ENCODE measurements around the gene FRRS1L.

Gene FRRS1L

GRCh38 chr9:109176963-109177362, 9.9 kb upstream of the FRRS1L start:
- in situ Hi-C loops (cut with HindIII; ENCODE audit: low sequenced_read_pairs): no loop called here

DNA sequence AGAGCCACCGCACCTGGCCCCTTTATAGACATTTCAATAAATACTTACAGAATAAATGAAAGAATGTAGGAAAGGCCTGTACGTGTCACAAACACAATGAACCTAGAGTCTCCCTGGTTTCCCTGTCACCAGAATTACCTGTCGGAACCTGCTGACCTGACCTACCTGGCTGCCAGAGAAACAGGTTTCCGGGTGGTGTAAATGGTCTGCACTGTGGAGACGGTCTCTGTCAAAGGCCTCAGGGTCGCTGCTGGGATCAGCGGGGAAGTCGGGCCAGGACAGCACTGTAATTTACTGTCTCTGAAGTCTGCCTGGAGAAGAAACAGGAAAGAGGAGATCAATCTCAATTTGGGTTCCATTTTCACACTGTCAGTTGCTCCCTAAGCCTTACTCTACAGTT, 9.3 kb upstream of the FRRS1L start:
- in situ Hi-C loops (cut with HindIII; ENCODE audit: low sequenced_read_pairs): no loop called here

DNA sequence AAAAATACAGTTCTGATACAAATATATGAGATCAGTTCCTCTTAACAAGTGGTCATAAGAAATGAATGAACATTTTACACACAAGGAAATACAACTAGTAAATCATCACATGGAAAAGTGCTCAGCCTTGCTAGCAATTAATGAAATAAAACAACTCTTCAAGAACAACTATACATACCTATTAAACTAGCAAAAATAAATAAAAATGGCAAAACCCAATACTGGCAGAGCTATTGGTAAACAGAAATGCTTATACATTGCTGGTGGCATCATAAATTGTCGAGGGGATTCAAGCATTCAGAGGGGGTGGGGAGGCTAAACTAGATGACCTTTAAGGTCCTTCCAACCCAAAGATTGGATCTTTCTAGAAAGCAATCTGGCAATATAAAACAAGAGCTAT, 5.9 kb upstream of the FRRS1L start:
- in situ Hi-C loops (cut with HindIII; ENCODE audit: low sequenced_read_pairs): no loop called here

DNA sequence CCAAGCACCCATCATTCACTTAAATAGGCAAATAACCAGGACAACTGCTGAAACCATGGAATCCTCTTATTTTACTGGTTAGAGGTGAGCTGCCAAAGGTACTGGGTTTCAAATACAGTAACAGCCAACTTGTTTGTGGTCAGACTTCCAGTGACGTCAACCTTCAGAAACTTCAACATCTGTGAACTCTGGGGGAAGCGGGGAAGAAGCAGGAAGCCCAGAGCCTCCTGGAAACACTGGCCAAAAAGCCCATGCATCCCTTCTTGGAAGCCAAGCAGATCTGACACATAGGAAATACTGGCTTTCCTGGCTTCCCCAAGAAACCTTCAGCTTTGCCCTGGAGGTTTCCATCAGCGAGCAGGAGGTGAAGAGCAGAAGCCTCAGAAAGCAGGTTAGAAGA, 4.9 kb upstream of the FRRS1L start:
- in situ Hi-C loops (cut with HindIII; ENCODE audit: low sequenced_read_pairs): no loop called here

DNA sequence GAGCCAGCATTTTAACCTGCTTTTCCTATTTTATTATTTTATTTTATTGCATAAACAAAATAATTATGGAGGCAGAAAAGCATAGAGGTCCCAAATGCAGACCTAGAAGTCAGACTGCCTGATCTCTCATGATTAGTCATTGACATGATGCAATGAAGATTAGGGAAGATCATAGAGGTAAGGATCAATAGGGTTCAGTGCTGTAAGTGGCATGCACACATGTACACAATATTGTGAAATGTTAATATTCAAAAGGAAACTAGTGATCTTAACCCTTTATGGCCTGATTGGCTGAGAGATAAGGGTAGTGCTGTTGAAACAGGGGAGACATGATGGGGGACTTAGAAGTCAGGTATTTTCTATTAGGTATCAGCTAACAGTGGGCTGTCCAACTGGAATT, 1.1 kb upstream of the FRRS1L start:
- in situ Hi-C loops (cut with HindIII; ENCODE audit: low sequenced_read_pairs): no loop called here

DNA sequence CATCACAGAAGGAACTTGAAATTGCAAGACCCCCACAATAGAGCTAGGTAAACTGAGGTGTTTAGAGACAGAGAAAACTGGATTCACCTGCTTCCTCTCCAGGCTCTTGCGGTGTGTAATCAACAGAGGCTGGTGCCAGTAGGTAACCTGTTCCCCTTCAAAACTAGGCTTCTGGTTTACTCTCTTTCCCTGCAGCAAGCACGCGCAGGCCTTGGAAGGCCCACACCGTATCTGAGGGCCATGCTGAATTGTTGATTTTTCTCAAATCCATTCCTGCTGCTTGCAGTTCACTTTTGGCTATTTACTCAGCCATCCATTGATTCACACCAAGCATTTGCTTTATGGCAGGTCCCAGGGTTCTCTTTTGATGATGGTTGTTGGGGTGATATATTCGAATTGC, 667 bp upstream of the FRRS1L start:
- in situ Hi-C loops (cut with HindIII; ENCODE audit: low sequenced_read_pairs): no loop called here

DNA sequence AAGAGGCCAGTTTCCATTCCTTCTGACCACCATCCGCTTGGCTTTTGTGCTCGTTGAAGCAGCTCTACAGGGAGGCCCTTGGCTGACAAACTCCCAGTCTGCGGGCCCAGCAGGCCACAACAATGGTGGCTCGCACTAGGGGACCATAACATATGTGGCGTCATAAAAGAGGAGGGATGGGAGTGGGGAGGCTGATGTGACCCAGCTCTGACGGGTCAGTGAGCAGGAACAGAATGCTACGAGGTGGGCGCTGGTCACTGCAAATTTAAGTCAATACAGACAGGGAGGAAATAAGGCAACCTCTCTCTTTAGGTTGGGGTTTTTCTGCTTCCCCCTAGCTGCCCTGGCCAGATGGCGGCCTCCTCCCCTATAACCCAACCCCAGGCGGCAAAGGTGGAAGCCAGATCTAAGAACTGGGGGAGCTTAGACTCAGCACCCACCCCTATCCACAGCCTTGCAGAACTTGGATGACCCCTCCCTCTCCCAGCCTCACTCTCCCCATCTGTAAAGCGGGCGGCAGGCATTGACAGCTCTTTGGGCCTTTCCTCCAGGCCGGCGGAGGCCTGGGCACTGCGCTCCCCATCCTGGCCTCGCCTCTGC, 778 bp downstream of the FRRS1L start:
- in situ Hi-C loops (cut with HindIII; ENCODE audit: low sequenced_read_pairs): no loop called here

DNA sequence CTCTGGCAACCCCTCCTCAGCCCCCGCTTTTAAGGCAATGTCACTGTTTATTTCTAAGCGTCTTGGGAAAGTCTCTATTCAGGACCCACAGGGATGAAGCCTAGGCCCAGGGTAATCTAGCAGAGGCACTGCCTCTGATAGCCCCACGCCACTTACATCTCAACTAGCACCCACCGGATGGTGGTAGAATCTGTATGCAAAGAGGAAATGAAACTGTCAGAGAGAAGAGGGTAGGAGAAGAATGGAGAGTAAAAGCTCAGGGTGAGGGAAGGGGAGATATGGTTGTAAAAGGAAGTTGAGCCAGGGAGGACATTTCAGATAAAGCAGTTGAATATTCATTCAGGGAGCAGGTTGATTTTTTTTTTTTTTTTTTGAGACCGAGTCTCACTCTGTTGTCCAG, 3.0 kb downstream of the FRRS1L start:
- in situ Hi-C loops (cut with HindIII; ENCODE audit: low sequenced_read_pairs): no loop called here

DNA sequence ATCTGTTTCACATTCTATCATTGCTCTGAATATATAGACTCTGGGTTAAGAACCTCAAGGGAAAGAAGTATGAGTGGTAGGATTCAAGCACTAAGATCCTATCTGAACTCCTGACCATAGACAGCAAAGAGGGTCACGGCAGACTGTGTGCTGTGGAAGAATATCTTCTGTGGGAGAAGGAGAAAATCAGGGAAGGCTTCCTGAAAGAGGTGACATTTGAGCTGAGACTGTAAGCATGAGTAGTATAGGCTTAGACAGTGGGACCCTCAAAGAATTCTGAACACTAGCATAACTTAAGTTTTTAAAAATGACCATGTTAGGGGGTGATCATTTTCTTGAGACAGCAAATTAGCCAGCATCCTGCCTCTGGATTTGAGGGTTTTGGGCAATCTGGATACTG, 3.9 kb downstream of the FRRS1L start:
- in situ Hi-C loops (cut with HindIII; ENCODE audit: low sequenced_read_pairs): no loop called here

DNA sequence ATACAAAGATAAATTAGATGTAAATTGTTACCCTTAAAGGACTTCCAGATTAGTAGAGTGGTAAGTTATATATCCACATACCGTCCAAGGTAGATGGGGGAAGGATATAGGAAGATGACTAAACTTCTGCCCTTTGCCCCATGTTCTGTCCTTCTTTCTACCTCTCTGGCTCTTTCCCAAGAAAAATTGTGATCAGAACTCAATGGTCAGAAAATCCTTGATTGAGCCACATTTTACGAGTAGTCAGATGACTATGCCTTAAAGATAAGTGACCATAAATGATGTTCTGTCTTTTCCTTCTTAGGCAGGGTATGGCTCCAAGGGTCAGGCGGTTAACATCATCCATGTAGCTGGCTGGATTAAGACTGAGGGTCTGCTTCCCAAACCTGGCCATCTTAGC, 4.4 kb downstream of the FRRS1L start:
- in situ Hi-C loops (cut with HindIII; ENCODE audit: low sequenced_read_pairs): no loop called here

DNA sequence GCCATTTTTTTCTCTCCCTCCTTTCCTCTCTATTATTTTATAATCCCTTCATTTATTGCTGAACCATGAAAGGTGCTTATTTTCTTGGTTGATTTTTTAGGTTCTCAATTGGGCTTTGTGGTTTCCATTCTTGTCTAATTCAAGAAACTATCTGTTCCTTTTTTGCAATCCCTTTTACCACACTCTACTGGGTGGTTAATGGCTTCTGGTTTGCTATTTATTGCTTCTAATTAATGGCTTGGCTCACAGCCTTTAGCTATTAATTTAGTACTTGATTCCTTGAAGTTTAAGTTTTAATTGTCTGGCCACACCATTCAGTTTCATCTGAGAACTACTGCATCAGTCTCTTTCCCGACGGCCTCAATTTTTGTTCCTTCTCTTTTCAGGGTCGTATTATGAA, 5.6 kb downstream of the FRRS1L start:
- in situ Hi-C loops (cut with HindIII; ENCODE audit: low sequenced_read_pairs): no loop called here

GRCh38 chr9:109159583-109159982, 7.5 kb downstream of the FRRS1L start:
- in situ Hi-C loops (cut with HindIII; ENCODE audit: low sequenced_read_pairs): no loop called here

GRCh38 chr9:109158651-109159050, 8.4 kb downstream of the FRRS1L start:
- in situ Hi-C loops (cut with HindIII; ENCODE audit: low sequenced_read_pairs): no loop called here

DNA sequence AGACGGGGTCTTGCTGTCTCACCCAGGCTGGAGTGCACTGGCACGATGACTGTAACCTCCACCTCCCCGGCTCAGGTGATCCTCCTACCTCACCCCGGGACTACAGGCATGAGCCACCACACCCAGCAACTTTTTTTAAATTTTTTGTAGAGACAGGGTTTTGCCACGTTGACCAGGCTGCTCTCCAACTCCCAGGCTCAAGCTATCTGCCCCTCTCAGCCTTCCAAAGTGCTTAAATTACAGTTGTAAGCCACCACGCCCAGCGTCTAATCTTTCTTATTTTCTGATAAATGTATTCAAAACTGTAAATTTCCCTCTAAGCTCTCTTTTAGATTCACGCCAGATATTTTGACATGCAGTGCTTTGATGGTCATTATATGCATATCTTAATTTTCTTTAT, 10.3 kb downstream of the FRRS1L start:
- in situ Hi-C loops (cut with HindIII; ENCODE audit: low sequenced_read_pairs): no loop called here

DNA sequence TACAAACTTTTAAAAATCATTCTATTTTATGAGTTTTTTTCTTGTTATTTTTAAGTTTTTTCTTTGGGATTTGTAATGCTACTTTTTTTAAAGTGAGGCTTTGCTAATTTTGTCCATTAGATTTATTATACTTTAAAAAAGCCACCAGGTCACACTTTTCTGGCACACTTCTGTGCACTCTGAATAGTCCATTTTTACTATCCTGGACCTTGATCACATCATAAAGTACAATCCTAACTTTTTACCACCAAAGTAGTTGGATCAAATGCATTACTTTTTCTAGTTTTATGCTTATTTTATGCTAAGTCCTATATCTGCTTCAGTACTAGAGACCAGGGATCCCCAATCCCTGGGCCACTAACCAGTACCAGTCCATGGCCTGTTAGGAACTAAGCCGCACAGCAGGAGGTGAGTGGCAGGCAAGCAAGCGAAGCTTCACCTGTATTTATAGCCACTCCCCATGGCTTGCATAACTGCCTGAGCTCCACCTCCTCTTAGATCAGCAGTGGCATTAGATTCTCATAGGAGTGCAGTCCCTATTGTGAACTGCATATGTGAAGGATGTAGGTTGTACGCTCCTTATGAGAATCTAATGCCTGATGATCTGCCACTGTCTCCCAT, 16.0 kb downstream of the FRRS1L start:
- in situ Hi-C loops (cut with HindIII; ENCODE audit: low sequenced_read_pairs): no loop called here

- in situ Hi-C loops (cut with HindIII; ENCODE audit: low sequenced_read_pairs): no loop called here
These were observed 17.3 kb downstream of the FRRS1L start for GRCh38 chr9:109149722-109150121.

GRCh38 chr9:109149089-109149488, 18.0 kb downstream of the FRRS1L start:
- in situ Hi-C loops (cut with HindIII; ENCODE audit: low sequenced_read_pairs): no loop called here

GRCh38 chr9:109145051-109145450, 22.0 kb downstream of the FRRS1L start:
- in situ Hi-C loops (cut with HindIII; ENCODE audit: low sequenced_read_pairs): no loop called here

- in situ Hi-C loops (cut with HindIII; ENCODE audit: low sequenced_read_pairs): no loop called here
These were observed 23.0 kb downstream of the FRRS1L start for GRCh38 chr9:109143881-109144562.

DNA sequence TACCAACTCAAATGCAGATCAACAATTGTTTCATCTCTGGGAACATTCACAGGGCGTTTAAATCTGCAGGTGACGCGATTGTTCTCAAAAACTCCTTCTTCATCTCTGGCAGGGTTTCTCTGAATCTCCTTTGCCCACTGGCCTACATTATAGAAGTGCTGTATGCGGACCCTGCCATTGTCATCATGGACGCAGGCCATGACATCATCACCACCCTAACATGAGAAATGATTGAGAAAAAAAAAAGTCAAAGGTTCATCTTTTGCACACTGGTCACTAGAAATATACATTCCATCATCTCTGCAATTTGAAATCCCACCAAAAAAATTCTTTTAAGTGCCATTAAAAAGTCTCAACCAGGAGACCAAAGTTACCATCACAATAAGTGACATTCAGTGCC, 25.7 kb downstream of the FRRS1L start:
- in situ Hi-C loops (cut with HindIII; ENCODE audit: low sequenced_read_pairs): no loop called here

GRCh38 chr9:109139851-109140250, 27.2 kb downstream of the FRRS1L start:
- in situ Hi-C loops (cut with HindIII; ENCODE audit: low sequenced_read_pairs): no loop called here

- in situ Hi-C loops (cut with HindIII; ENCODE audit: low sequenced_read_pairs): no loop called here
These were observed 28.6 kb downstream of the FRRS1L start for GRCh38 chr9:109138421-109138820.

DNA sequence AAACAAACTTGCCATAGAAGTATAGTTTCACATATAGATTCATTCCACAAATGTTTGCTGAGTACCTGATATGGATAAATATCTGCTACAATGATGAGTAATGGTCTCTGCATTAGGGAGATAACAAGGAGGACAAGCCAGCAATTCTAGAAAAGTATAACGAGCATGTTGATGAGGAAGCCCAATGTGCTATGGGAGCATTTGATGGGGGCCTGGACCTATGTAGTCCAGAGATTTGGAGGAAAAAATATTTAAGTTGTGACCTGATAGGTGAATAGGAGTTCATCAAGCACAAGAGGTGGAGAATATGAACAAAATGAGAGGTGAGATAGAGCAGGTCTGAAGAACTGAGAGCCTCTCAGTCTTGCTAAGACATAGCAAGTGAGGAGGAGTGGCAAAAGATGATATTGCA, 32.9 kb downstream of the FRRS1L start:
- in situ Hi-C loops (cut with HindIII; ENCODE audit: low sequenced_read_pairs): no loop called here
